GM12878 (cell line): ENCODE measurements around the gene SLC1A1. TPM values are rescaled to one million over a fixed set of nuclear protein-coding genes. Genes with fewer than 3 reads are reported as not detected.

ENCODE experiments used
- ATAC-seq: fragments of 200-7000 bp; cut with Tn5 transposase; 3 replicates; pipeline ENCODE4 v1.9.1; 2020; ENCODE audit warnings: mild to moderate bottlenecking, moderate library complexity
- BruUV-seq: library from RNA; stranded (reverse); fragments of 400-500 nt; replicated peaks from 2 replicates; lab custom pipeline; 2021; lab: Mats Ljungman, UMichigan
- CTCF ChIA-PET: fragments of 300-600 bp; sonication (Branson Sonifier 250); formaldehyde crosslinking; extraction: SDS; loops from one replicate; lab custom pipeline; 2021; ENCODE audit warnings: inconsistent platforms; lab: Yijun Ruan, JAX
- POLR2A ChIA-PET: fragments of 350-600 bp; formaldehyde crosslinking; extraction: SDS; loops from one replicate; lab custom pipeline; 2021; ENCODE audit warnings: inconsistent platforms; lab: Charles Lee
- RAD21 ChIA-PET: fragments of 300-600 bp; sonication (Branson Sonifier 250); formaldehyde crosslinking; loops from one replicate; lab custom pipeline; 2023; ENCODE audit warnings: antibody characterized with exemption; ENCODE audit not compliant: unreplicated experiment; lab: Charles Lee
- SMC1A ChIA-PET: fragments of 300-600 bp; sonication (Branson Sonifier 250); formaldehyde crosslinking; loops from one replicate; lab custom pipeline; 2023; ENCODE audit not compliant: unreplicated experiment, uncharacterized antibody; lab: Charles Lee
- DNase-seq: peaks from one replicate; pipeline ENCODE4 v3.0.0-alpha.2; 2011; ENCODE audit warnings: low read depth, low spot score
- FAIRE-seq: peaks from 3 replicates; lab custom pipeline; 2011; peaks lifted over from hg19 to GRCh38; lab: Jason Lieb, UNC
- H2AFZ ChIP-seq: 2 replicates; pipeline ENCODE4 v1.6.0; 2011; ENCODE audit warnings: low read depth, low read length, control low read depth; ENCODE audit not compliant: control insufficient read depth
- H3K27ac ChIP-seq: 2 replicates; pipeline ENCODE4 v1.5.1; 2011; ENCODE audit warnings: control low read depth; ENCODE audit not compliant: control insufficient read depth, insufficient read depth
- H3K27me3 ChIP-seq, 2 experiments: replicated peaks in 1 of 2; 2 replicates each; pipeline versions ENCODE4 v1.6.0 to v1.6.1; 2011; ENCODE audit warnings: low read length in 1 of 2; ENCODE audit not compliant: control insufficient read depth in 2 of 2, insufficient read depth in 2 of 2
- H3K36me3 ChIP-seq, 2 experiments: 2 replicates each; pipeline ENCODE4 v1.5.1; 2011; ENCODE audit warnings: low read length in 1 of 2; ENCODE audit not compliant: control insufficient read depth in 2 of 2, insufficient read depth in 2 of 2
- H3K4me1 ChIP-seq: 2 replicates; pipeline ENCODE4 v1.6.1; 2011; ENCODE audit warnings: mild to moderate bottlenecking, low read length, moderate library complexity, mixed read lengths; ENCODE audit not compliant: control insufficient read depth, insufficient read depth
- H3K4me2 ChIP-seq: 2 replicates; pipeline ENCODE4 v1.6.0; 2011; ENCODE audit warnings: control low read depth; ENCODE audit not compliant: control insufficient read depth, insufficient read depth
- H3K4me3 ChIP-seq: fragments of 200-600 bp; sonication (generic); 2 replicates; pipeline ENCODE4 v1.5.1; 2016
- H3K79me2 ChIP-seq: 2 replicates; pipeline ENCODE4 v1.6.0; 2011; ENCODE audit warnings: low read length; ENCODE audit not compliant: control insufficient read depth, insufficient read depth
- H3K9ac ChIP-seq: 2 replicates; pipeline ENCODE4 v1.8.0; 2011; ENCODE audit warnings: low read length, control low read depth, mixed read lengths; ENCODE audit not compliant: control insufficient read depth, insufficient read depth
- H3K9me3 ChIP-seq: replicated peaks from 3 replicates; pipeline ENCODE4 v1.5.1; 2011; ENCODE audit warnings: mild to moderate bottlenecking, low read length; ENCODE audit not compliant: control insufficient read depth, insufficient read depth
- H4K20me1 ChIP-seq: 2 replicates; pipeline ENCODE4 v1.6.0; 2011; ENCODE audit not compliant: control insufficient read depth, insufficient read depth
- BHLHE40 ChIP-seq, 2 experiments: fragments of 450-650 bp in 1 of 2; IDR thresholded peaks; 2 replicates each; pipeline ENCODE4 v1.6.1; 2011 to 2017; ENCODE audit warnings: low read depth in 2 of 2, borderline replicate concordance in 1 of 2, improper control_type of control experiment in 1 of 2, low read length in 1 of 2, mild to moderate bottlenecking in 1 of 2
- CBFB ChIP-seq: IDR thresholded peaks from 2 replicates; pipeline ENCODE4 v1.6.1; 2016; ENCODE audit warnings: antibody characterized with exemption, low read depth
- CHD4 ChIP-seq: fragments of 200-600 bp; sonication (generic); IDR thresholded peaks from 2 replicates; pipeline ENCODE4 v1.6.1; 2016; ENCODE audit warnings: mild to moderate bottlenecking
- ELK1 ChIP-seq: IDR thresholded peaks from 2 replicates; pipeline ENCODE4 v1.6.1; 2012; ENCODE audit warnings: low read depth, low read length, improper control_type of control experiment
- SKIL ChIP-seq: fragments of 450-650 bp; IDR thresholded peaks from 2 replicates; pipeline ENCODE4 v1.6.1; 2017; ENCODE audit warnings: mild to moderate bottlenecking, low read depth, inconsistent platforms; ENCODE audit not compliant: poor library complexity, severe bottlenecking
- STAT3 ChIP-seq: IDR thresholded peaks from 2 replicates; pipeline ENCODE4 v1.6.1; 2011; ENCODE audit warnings: low read depth, low read length, improper control_type of control experiment
- ZNF217 ChIP-seq: fragments of 450-650 bp; IDR thresholded peaks from 2 replicates; pipeline ENCODE4 v1.6.1; 2017; ENCODE audit warnings: antibody characterized with exemption, mild to moderate bottlenecking
- WGBS: methylation state at CpG from one replicate; pipeline ENCODE4 v1.1.6; 2016; ENCODE audit warnings: low lambda C conversion rate; ENCODE audit not compliant: insufficient replicate concordance, insufficient coverage; ENCODE audit errors: missing lambda C conversion rate; 5-methylcytosine and 5-hydroxymethylcytosine counted together
- in situ Hi-C: fragments of 300-500 bp; cut with MboI; formaldehyde crosslinking; loops from 9 replicates; pipeline ENCODE4 v1.14.3; 2018; ENCODE audit warnings: mixed read lengths
- intact Hi-C: fragments of 100-400 bp; cut with micrococcal nuclease; formaldehyde crosslinking; loops from one replicate; pipeline ENCODE4 v1.14.2; 2022; ENCODE audit not compliant: unreplicated experiment
- polyA plus RNA-seq, 11 experiments: library from polyadenylated mRNA; depleted of rRNA in 4 of 11; unstranded in 6 of 11; stranded (reverse) in 5 of 11; fragments of >200 nt; fragmentation: Nextera tagmentation in 4 of 11; fragmentation: Illumina TruSeq in 1 of 11; extraction: Ambion mirVana in 4 of 11; extraction: Trizol in 1 of 11; gene quantifications; 1 replicate in 1 of 11; 2 replicates in 10 of 11; pipeline versions ENCODE4 v1.2.1 to v1.2.3, GENCODE V29; 2011 to 2016; ENCODE audit warnings: inconsistent platforms in 2 of 11, missing spikeins in 2 of 11, low read depth in 1 of 11
- total RNA-seq, 4 experiments: library from RNA; depleted of rRNA in 3 of 4; stranded (reverse); fragments of >200 nt in 3 of 4; fragmentation: Illumina TruSeq in 1 of 4; extraction: Trizol in 1 of 4; gene quantifications; 2 replicates each; pipeline versions ENCODE4 v1.2.1 to v1.2.3, GENCODE V29; 2013 to 2021
- TF ChIP-seq, protein P1 (sequence below): fragments of 450-650 bp; IDR thresholded peaks from 2 replicates; pipeline ENCODE4 v1.6.1; 2018; ENCODE audit warnings: borderline replicate concordance, mild to moderate bottlenecking; ENCODE audit not compliant: partially characterized antibody

The SLC1A1 gene
- total and polyA plus RNA-seq, 10 of the 15 experiments (the other 5 are each of a cell fraction or from before 2014, with no cell fraction given), result 4.2 to 24.9 (median 18.3) TPM

DNA sequence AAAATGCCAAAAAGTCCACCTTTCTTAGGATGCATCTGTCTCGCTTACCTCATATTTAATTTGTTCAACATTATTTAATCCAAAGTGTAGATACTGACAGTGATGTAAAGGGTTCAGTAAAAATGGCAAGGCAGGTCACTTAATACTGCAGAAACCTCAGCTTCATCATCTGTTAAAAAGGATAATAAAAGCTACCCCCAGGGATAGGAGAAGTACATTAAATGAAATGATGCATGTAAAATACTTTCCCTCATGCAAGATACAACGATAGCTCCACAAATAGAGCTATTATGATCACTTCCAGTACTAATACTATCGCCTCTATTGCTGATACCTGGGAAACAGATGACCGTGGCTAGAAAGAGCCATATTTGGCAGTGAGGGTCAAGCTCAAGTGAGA lies 82.9 kb downstream of the SLC1A1 start:
- POLR2A ChIA-PET, result no interaction called here

More for the DNA sequence above, 82.9 kb downstream of the SLC1A1 start:
- intact Hi-C loops (no loop called here), in situ Hi-C loops (no loop called here)
- no peak for TF ChIP-seq ZNF217
- TF ChIP-seq ELK1, result no peak
- TF ChIP-seq BHLHE40 (IDR thresholded peaks at IDR 0.05; ENCODE audit: borderline replicate concordance in 1 of 2, low read depth in 2 of 2, low read length in 1 of 2), result no peak
- TF ChIP-seq, protein P1, sequence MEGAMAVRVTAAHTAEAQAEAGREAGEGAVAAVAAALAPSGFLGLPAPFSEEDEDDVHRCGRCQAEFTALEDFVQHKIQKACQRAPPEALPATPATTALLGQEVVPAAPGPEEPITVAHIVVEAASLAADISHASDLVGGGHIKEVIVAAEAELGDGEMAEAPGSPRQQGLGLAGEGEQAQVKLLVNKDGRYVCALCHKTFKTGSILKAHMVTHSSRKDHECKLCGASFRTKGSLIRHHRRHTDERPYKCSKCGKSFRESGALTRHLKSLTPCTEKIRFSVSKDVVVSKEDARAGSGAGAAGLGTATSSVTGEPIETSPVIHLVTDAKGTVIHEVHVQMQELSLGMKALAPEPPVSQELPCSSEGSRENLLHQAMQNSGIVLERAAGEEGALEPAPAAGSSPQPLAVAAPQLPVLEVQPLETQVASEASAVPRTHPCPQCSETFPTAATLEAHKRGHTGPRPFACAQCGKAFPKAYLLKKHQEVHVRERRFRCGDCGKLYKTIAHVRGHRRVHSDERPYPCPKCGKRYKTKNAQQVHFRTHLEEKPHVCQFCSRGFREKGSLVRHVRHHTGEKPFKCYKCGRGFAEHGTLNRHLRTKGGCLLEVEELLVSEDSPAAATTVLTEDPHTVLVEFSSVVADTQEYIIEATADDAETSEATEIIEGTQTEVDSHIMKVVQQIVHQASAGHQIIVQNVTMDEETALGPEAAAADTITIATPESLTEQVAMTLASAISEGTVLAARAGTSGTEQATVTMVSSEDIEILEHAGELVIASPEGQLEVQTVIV, result no peak
- no peak for TF ChIP-seq STAT3
- no peak for TF ChIP-seq SKIL
- TF ChIP-seq CBFB, result no peak
- TF ChIP-seq CHD4, result no peak
- no peaks in the 10 kb centered on the region for H4K20me1 ChIP-seq
- no peak for ATAC-seq
- DNase-seq, result no peak
- H3K36me3 ChIP-seq, result peaks cover 2 to 18% of the 10 kb centered on the region in 2 experiments
- no peak for FAIRE-seq
- ChIA-PET RAD21 (no interaction called here), SMC1A (interaction anchor here (0.6 to 3.0 kb wide), 3 partner anchors 12 to 15 kb away, joined by 3 to 10 read pairs (median 3); no protein-coding TSS in a partner anchor), CTCF (interaction anchor here (1.1 kb wide), 1 partner anchor 55 kb away, joined by 3 read pairs; no protein-coding TSS in a partner anchor)
- H3K4me1 ChIP-seq, result peaks cover 14% of the 10 kb centered on the region
- BruUV-seq, result no TSS peak
- no peaks in the 10 kb centered on the region for H3K9me3 ChIP-seq
- no peak overlapping the region for H3K4me2 ChIP-seq
- WGBS, result 57% methylated on average over 4 of the region's 4 CpGs
- H3K27me3 ChIP-seq, result no peaks in the 10 kb centered on the region
- no peak overlapping the region for H3K9ac ChIP-seq
- H2AFZ ChIP-seq, result no peak overlapping the region
- no peak overlapping the region for H3K4me3 ChIP-seq
- H3K79me2 ChIP-seq, result no peaks in the 10 kb centered on the region
- no peak overlapping the region for H3K27ac ChIP-seq
